Fibroblast of the aortic adventitia (primary cell): Measurements from ENCODE around the gene MED19. TPM values are rescaled to one million over a fixed set of nuclear protein-coding genes. Genes with fewer than 3 reads are reported as not detected.
A peak's percentile ranks its signal among the peaks of the same experiment; 100 is the strongest.

ENCODE experiments used
- DNase-seq: peaks from one replicate; pipeline ENCODE4 v3.0.0-alpha.2; 2010; ENCODE audit warnings: low read depth
- H3K4me3 ChIP-seq: 2 replicates; pipeline ENCODE4 v1.5.1; 2011; ENCODE audit warnings: low read depth, mild to moderate bottlenecking, control low read depth, low read length, moderate library complexity
- CTCF ChIP-seq: IDR thresholded peaks from 2 replicates; pipeline ENCODE4 v1.5.1; 2011; ENCODE audit warnings: mild to moderate bottlenecking, low read length, control low read depth, inconsistent platforms; ENCODE audit not compliant: insufficient read depth
- total RNA-seq: library from RNA; depleted of rRNA; stranded (reverse); fragments of >200 nt; gene quantifications from 2 replicates; pipeline ENCODE4 v1.2.3, GENCODE V29; 2012; ENCODE audit warnings: low replicate concordance

MED19 gene
- 2.6 and 16.9 TPM in 2 replicates for total RNA-seq

DNA sequence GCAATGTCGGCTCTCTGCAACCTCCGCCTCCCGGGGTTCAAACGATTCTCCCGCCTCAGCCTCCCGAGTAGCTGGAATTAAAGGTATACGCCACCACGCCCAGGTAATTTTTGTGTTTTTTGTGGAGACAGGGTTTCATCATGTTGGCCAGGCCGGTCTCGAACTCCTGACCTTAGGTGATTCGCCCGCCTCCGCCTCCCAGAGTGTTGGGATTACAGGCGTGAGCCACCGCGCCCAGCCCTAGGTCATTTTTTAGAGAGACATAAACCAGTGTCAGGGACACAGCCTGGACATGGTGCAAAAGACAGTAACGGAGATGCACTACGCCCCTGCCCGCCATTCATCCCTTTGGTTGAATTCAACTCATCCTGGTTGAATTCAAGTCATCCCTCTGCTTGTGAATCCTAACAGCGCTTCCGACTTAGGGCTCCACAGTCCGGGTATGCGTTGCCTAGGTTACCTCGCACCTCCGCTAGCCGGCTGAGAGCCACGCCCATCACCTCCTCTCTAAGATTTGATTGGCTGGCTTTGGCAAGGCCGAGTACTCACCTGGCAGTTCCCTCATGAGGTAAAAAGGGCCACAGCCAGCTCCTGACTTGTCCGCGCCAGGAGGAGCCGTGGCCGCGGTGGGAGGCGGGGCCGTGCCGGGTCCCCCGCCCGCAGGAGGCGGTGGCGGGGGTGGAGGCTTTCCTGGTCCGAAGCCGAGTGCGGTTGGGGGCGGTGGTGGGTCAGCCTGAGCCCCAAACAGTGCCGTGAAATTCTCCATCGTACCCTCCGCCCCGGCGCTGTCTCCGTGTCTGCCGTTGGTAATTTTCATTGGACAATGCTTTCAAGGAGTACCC is at the start of gene MED19:
MED19 (minus strand) TSS at position 802 of the 842 bp plus-strand sequence; CDS start at position 766, 36 bp downstream.
- DNase-seq = peak; percentile 63
- H3K4me3 ChIP-seq = peak within 1 kb of the TSS; percentile 99
- TF ChIP-seq CTCF = no peak

- TF ChIP-seq CTCF = no peak
- no peak overlapping the region for H3K4me3 ChIP-seq
- no peak for DNase-seq
Measured at GRCh38 chr11:57758174-57758573, 46.2 kb upstream of the MED19 start.

- TF ChIP-seq CTCF = no peak
- H3K4me3 ChIP-seq = no peak overlapping the region
- no peak for DNase-seq
Measured at GRCh38 chr11:57752954-57753353, 40.9 kb upstream of the MED19 start.

DNA sequence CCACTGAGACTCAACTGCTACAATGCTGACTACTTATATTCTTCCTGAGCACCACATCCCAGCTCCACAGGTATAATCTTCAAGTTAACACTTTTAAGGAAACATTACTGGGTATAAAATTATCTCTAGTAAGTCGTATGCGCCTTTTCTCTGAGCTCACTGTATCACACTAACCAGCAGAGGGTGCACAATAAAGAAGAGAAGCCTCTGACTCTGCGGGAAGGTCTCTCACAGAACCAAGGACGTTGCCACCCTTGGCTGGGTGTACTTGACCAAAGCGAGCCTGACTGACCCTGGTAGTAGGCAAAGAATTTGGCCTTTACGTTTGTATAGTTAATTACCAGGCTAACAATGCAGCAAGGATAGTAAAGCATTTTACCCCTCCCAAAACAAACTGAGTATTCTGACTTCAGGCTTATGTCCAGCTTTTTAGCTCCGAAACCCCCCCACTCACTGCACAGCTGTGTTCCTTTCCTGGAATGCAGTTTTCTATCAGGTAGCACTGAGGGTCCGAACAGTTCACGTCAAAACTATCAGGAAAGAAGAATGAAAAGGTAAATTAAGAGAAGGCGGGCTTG is 39.8 kb upstream of the MED19 start, which contains the start of gene BTBD18:
BTBD18 (minus strand) TSS at position 144 of the 578 bp plus-strand sequence. CDS start 631 bp downstream, outside the sequence.
- DNase-seq = peak; percentile 71
- peak; percentile 59 for TF ChIP-seq CTCF

GRCh38 chr11:57751176-57751575 is 39.2 kb upstream of the MED19 start:
- no peak overlapping the region for H3K4me3 ChIP-seq
- no peak for TF ChIP-seq CTCF
- DNase-seq = no peak

More for the DNA sequence above, 39.8 kb upstream of the MED19 start, which contains the start of gene BTBD18:
- H3K4me3 ChIP-seq = no peak within 1 kb of the TSS

DNA sequence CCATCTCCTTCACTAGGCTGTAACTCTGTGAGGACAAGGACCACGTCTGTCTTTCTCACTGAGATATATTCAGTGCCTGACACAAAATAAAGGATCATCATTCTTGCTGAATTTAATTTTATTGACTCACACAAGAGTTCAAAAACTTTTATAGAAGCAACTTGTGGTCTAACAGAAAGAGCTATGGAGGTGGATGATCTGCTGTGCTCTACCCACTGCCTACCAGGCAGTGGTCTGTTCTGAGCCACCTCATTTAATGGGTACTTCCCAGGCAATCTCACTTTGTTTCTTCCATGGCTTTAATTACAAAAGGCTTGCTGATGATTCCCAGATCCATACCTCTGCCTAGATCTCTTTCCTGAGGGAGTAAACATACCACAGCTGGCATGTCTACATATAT is 34.9 kb upstream of the MED19 start:
- DNase-seq = no peak
- no peak overlapping the region for H3K4me3 ChIP-seq
- TF ChIP-seq CTCF = no peak
